Heart right ventricle (tissue), 16 donors: ENCODE data around the gene SHLD3. TPM values are rescaled to one million over a fixed set of nuclear protein-coding genes. Genes with fewer than 3 reads are reported as not detected.

Experiments used
- ATAC-seq, 8 donors: fragments of 200-7000 bp; cut with Tn5 transposase; one replicate each; pipeline ENCODE4 v1.9.1; 2020; ENCODE audit warnings: mild to moderate bottlenecking in 8 of 8, moderate library complexity in 8 of 8, moderate number of reproducible peaks in 1 of 8
- DNase-seq, 2 donors: peaks; one replicate each; pipeline ENCODE4 v3.0.0-alpha.2; 2020
- H3K27ac ChIP-seq, 10 donors: fragments of 200-600 bp; sonication (generic) in 2 of 10; one replicate each; pipeline versions ENCODE4 v1.5.0 to v1.8.0; 2020 to 2022; ENCODE audit warnings: mild to moderate bottlenecking in 3 of 10
- H3K27me3 ChIP-seq, 7 donors: fragments of 200-600 bp; one replicate each; pipeline ENCODE4 v1.8.0; 2021 to 2022; ENCODE audit warnings: mild to moderate bottlenecking in 2 of 7
- H3K36me3 ChIP-seq, 9 donors: fragments of 200-600 bp; sonication (generic) in 1 of 9; one replicate each; pipeline versions ENCODE4 v1.5.0 to v1.8.0; 2020 to 2022; ENCODE audit warnings: mild to moderate bottlenecking in 2 of 9
- H3K4me1 ChIP-seq, 9 donors: fragments of 200-600 bp; sonication (generic) in 1 of 9; one replicate each; pipeline versions ENCODE4 v1.5.0 to v1.8.0; 2020 to 2022; ENCODE audit warnings: mild to moderate bottlenecking in 4 of 9
- H3K4me3 ChIP-seq, 10 donors: fragments of 200-600 bp; sonication (generic) in 2 of 10; one replicate each; pipeline versions ENCODE4 v1.5.0 to v1.8.0; 2020 to 2022; ENCODE audit warnings: mild to moderate bottlenecking in 7 of 10, moderate library complexity in 2 of 10
- H3K9me3 ChIP-seq, 11 donors: fragments of 200-600 bp in 10 of 11; sonication (generic) in 2 of 11; one replicate each; pipeline versions ENCODE4 v1.5.0 to v1.8.0; 2013 to 2022; ENCODE audit warnings: mild to moderate bottlenecking in 2 of 11, control low read depth in 1 of 11, moderate library complexity in 1 of 11
- CTCF ChIP-seq, 9 donors: fragments of 200-600 bp; sonication (generic) in 2 of 9; IDR thresholded peaks; one replicate each; pipeline versions ENCODE4 v1.5.0 to v1.8.0; 2021 to 2022; ENCODE audit warnings: antibody characterized with exemption in 9 of 9, mild to moderate bottlenecking in 5 of 9, moderate library complexity in 1 of 9
- WGBS, 2 donors: extraction: QIAGEN DNeasy Blood & Tissue Kit; methylation state at CpG; one replicate each; pipeline ENCODE4 v1.1.7; 2013; ENCODE audit warnings: inconsistent platforms in 1 of 2; 5-methylcytosine and 5-hydroxymethylcytosine counted together
- intact Hi-C, 10 donors: fragments of 100-400 bp; cut with DNase I; formaldehyde crosslinking; loops; one replicate each; pipeline versions ENCODE4 v1.11.1 to v1.14.2; 2022
- polyA plus RNA-seq, 2 donors: library from polyadenylated mRNA; stranded (reverse); fragments of 200-250 nt; gene quantifications; one replicate each; pipeline ENCODE4 v1.2.3, GENCODE V29; 2013
- total RNA-seq, 10 donors: library from RNA; stranded (reverse); fragmentation: NEBNext Ultra II Directional in 3 of 10; extraction: Animal tissue kit (Norgen Biotek cat#: 25700) in 3 of 10; gene quantifications; one replicate each; pipeline versions ENCODE4 v1.2.1 to v1.2.4, GENCODE V29; 2021 to 2023
- donor health status: Arrhythmogenic right ventricular cardiomyopathy.
- donor health status: ischemic (EF 13 %, LVEDD 7.1; RV severe dilation, severe dysfunction).
- donor health status: healthy with polysubstance abuse.
- donor health status: DM: no; HTN: yes; CAD: no.
- donor health status: DM: no; HTN: no; CAD: no.
- donor health status: ischemic (EF 25% LVEDD 6.9; RV normal size, moderate dysfunction).
- donor health status: ischemic (EF 25% LVEDD 5.7; RV mildly dilated, moderate dysfunction).
- donor health status: healthy.
- donor health status: DM: yes; HTN: yes; CAD: no.
- donor health status: Ischemic cardiomyopathy.
- donor health status: ischemic (EF 35%, LVEDD 5.7; RV mildly dilated, moderate dysfunction).
- donor health status: nonischemic (EF 11% LVEDD 7.7; RV severe dilation, severe dysfunction).
- donor health status: DM: yes; HTN: yes; CAD: no.
- donor health status: PGD.
- donor health status: ischemic (EF 29% LVEDD 5.4; RV normal size, mild dysfunction).
- donor health status: nonischemic (EF 23%, LVEDD 6.1; RV moderate dilation, normal function).

SHLD3 gene
- total and polyA plus RNA-seq, 12 donors = 1.1 to 5.0 (median 1.8) TPM

GRCh38 chr5:65624025-65624570 lies 729 bp upstream of the SHLD3 start, which contains the start of gene TRIM23:
TRIM23 (minus strand) TSS chr5:65624333; CDS start chr5:65624274, 59 bp downstream.
- peak within 1 kb of the TSS; percentile 72 to 94 (median 90) for H3K27ac ChIP-seq
- peak within 1 kb of the TSS; percentile 71 to 100 (median 87) for H3K4me3 ChIP-seq
- ATAC-seq (peak; percentile 99), DNase-seq (peak; percentile 88 to 93)
- peaks cover 0 to 9% (median 0%) of the 10 kb centered on the region in 9 donors for H3K36me3 ChIP-seq
- intact Hi-C loops = loop anchor here in 2 of 10 donors (5.0 to 10.0 kb wide), 2 partner anchors 62 to 301 kb away; partner anchors contain the start of genes CENPK (in 1 of the 2), ERBIN (in 1 of the 2) and PPWD1 (in 1 of the 2)
- peak in 1 of 9 donors; percentile 9 for TF ChIP-seq CTCF (IDR thresholded peaks at IDR 0.05)
- 0% methylated on average over 32 of the region's 32 CpGs for WGBS, 2 donors
- H3K4me1 ChIP-seq = peaks cover 4 to 46% (median 40%) of the 10 kb centered on the region in 9 donors
- H3K9me3 ChIP-seq = no peaks in the 10 kb centered on the region
- no peaks in the 10 kb centered on the region for H3K27me3 ChIP-seq

- Histone ChIP-seq H3K36me3 (peaks cover 0 to 24% (median 5%) of the 10 kb centered on the region in 9 donors), H3K9me3 (no peaks in the 10 kb centered on the region), H3K27ac (peak overlapping the region in 5 of 10 donors; percentile 90 to 94 (median 90)), H3K27me3 (no peaks in the 10 kb centered on the region), H3K4me1 (peaks cover 4 to 43% (median 39%) of the 10 kb centered on the region in 9 donors), H3K4me3 (peak overlapping the region; percentile 71 to 100 (median 87))
- no peak for DNase-seq
- intact Hi-C loops = loop anchor here in 1 of 10 donors (10.0 kb wide), 1 partner anchor 299 kb away; the partner anchor contains the start of gene ERBIN
- no peak for ATAC-seq
- WGBS, 2 donors = 63 to 64% methylated on average over 6 of the region's 6 CpGs
- TF ChIP-seq CTCF (IDR thresholded peaks at IDR 0.05) = no peak
Observed at GRCh38 chr5:65625743-65626142, 916 bp downstream of the SHLD3 start.

- intact Hi-C loops = no loop called here
- DNase-seq (no peak), ATAC-seq (no peak)
- Histone ChIP-seq H3K27me3 (no peaks in the 10 kb centered on the region), H3K9me3 (no peaks in the 10 kb centered on the region), H3K4me3 (no peak overlapping the region), H3K4me1 (peaks cover 0 to 10% (median 3%) of the 10 kb centered on the region in 9 donors), H3K27ac (no peak overlapping the region), H3K36me3 (peaks cover 0 to 37% (median 5%) of the 10 kb centered on the region in 9 donors)
- no peak for TF ChIP-seq CTCF (IDR thresholded peaks at IDR 0.05)
Observed at GRCh38 chr5:65630981-65631380, 6.2 kb downstream of the SHLD3 start.

GRCh38 chr5:65640240-65640639 lies 15.4 kb downstream of the SHLD3 start:
- Histone ChIP-seq H3K4me3 (no peak overlapping the region), H3K27me3 (no peaks in the 10 kb centered on the region), H3K4me1 (no peaks in the 10 kb centered on the region), H3K36me3 (peaks cover 0 to 91% (median 26%) of the 10 kb centered on the region in 9 donors), H3K9me3 (no peaks in the 10 kb centered on the region), H3K27ac (no peak overlapping the region)
- DNase-seq (no peak), ATAC-seq (no peak)
- no peak for TF ChIP-seq CTCF (IDR thresholded peaks at IDR 0.05)
- intact Hi-C loops = no loop called here
- WGBS, 2 donors = 97 to 99% methylated on average over 4 of the region's 4 CpGs
